ENCODE data around the gene DYNLRB1. TPM values are rescaled to one million over a fixed set of nuclear protein-coding genes. Genes with fewer than 3 reads are reported as not detected.

DYNLRB1 gene
- total and polyA plus RNA-seq, 2 of the 13 experiments (the other 11 are each of a cell fraction or from before 2014, with no cell fraction given) = 140 to 244 TPM

DNA sequence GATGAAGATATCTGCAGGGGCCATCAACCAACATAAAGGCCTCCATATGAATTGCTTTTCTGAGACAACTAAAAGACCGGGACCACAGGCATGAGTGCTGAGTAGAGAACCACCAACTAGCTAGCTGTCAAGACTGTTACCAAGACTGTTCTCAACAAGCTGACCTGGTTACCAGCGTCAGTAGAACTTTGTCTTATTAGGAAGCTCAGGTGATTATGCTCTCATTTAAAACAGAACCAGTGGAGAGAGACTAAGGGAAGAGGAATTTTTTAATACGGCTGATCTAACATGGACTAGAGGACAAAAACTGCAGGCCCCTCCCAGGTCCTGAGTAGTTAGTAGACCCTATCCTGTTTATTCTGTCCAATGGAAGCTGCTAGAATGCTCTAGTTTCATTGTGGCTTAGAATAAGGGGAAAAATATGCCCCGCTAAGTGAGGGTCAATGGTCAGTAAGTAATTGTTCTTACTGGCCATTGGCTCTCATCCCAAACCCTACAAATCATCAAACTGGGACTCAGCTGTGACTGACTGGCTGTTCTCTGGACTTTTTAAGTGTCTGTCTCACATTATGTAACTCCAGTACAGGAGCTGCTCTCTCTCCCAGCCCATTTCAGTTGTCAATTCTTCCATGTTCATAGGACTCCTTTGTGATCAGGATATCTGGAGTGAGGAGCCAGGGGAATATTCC lies 3.8 kb upstream of the DYNLRB1 start (continued):
- no peak for TF ChIP-seq SMARCC2 (IDR thresholded peaks at IDR 0.05)
- no peak for TF ChIP-seq MTA3 (CRISPR knock-in tag; IDR thresholded peaks at IDR 0.05)
- peak; percentile 33; the same call in 1 of the 2 replicates for TF ChIP-seq SPEN (CRISPR knock-in tag; IDR thresholded peaks at IDR 0.05; ENCODE audit: low read depth)
- TF ChIP-seq CENPX (CRISPR knock-in tag; IDR thresholded peaks at IDR 0.05) = no peak
- TF ChIP-seq SMC3 (IDR thresholded peaks at IDR 0.05; ENCODE audit: low read length) = no peak
- TF ChIP-seq KLF11 (CRISPR knock-in tag; IDR thresholded peaks at IDR 0.05) = no peak
- no peak for TF ChIP-seq ZEB1 (IDR thresholded peaks at IDR 0.05; ENCODE audit: insufficient replicate concordance, low read depth)
- TF ChIP-seq, protein P1, sequence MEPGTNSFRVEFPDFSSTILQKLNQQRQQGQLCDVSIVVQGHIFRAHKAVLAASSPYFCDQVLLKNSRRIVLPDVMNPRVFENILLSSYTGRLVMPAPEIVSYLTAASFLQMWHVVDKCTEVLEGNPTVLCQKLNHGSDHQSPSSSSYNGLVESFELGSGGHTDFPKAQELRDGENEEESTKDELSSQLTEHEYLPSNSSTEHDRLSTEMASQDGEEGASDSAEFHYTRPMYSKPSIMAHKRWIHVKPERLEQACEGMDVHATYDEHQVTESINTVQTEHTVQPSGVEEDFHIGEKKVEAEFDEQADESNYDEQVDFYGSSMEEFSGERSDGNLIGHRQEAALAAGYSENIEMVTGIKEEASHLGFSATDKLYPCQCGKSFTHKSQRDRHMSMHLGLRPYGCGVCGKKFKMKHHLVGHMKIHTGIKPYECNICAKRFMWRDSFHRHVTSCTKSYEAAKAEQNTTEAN (CRISPR knock-in tag; conservative IDR thresholded peaks at IDR 0.05) = no peak
- TF ChIP-seq, protein P2, sequence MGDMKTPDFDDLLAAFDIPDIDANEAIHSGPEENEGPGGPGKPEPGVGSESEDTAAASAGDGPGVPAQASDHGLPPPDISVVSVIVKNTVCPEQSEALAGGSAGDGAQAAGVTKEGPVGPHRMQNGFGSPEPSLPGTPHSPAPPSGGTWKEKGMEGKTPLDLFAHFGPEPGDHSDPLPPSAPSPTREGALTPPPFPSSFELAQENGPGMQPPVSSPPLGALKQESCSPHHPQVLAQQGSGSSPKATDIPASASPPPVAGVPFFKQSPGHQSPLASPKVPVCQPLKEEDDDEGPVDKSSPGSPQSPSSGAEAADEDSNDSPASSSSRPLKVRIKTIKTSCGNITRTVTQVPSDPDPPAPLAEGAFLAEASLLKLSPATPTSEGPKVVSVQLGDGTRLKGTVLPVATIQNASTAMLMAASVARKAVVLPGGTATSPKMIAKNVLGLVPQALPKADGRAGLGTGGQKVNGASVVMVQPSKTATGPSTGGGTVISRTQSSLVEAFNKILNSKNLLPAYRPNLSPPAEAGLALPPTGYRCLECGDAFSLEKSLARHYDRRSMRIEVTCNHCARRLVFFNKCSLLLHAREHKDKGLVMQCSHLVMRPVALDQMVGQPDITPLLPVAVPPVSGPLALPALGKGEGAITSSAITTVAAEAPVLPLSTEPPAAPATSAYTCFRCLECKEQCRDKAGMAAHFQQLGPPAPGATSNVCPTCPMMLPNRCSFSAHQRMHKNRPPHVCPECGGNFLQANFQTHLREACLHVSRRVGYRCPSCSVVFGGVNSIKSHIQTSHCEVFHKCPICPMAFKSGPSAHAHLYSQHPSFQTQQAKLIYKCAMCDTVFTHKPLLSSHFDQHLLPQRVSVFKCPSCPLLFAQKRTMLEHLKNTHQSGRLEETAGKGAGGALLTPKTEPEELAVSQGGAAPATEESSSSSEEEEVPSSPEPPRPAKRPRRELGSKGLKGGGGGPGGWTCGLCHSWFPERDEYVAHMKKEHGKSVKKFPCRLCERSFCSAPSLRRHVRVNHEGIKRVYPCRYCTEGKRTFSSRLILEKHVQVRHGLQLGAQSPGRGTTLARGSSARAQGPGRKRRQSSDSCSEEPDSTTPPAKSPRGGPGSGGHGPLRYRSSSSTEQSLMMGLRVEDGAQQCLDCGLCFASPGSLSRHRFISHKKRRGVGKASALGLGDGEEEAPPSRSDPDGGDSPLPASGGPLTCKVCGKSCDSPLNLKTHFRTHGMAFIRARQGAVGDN (CRISPR knock-in tag; IDR thresholded peaks at IDR 0.05) = no peak
- TF ChIP-seq SUZ12 (IDR thresholded peaks at IDR 0.05; ENCODE audit: low read depth, low read length) = no peak
- TF ChIP-seq ZNF616 (CRISPR knock-in tag; IDR thresholded peaks at IDR 0.05; ENCODE audit: low read depth) = 0 out of 2 replicates have a peak, but pooled peaks have one; percentile 16
- TF ChIP-seq FOXP1 (IDR thresholded peaks at IDR 0.05) = no peak
- no peak; the same call in 1 of the 2 replicates for TF ChIP-seq FOXP1 (CRISPR knock-in tag; IDR thresholded peaks at IDR 0.05)
- TF ChIP-seq, protein P3, sequence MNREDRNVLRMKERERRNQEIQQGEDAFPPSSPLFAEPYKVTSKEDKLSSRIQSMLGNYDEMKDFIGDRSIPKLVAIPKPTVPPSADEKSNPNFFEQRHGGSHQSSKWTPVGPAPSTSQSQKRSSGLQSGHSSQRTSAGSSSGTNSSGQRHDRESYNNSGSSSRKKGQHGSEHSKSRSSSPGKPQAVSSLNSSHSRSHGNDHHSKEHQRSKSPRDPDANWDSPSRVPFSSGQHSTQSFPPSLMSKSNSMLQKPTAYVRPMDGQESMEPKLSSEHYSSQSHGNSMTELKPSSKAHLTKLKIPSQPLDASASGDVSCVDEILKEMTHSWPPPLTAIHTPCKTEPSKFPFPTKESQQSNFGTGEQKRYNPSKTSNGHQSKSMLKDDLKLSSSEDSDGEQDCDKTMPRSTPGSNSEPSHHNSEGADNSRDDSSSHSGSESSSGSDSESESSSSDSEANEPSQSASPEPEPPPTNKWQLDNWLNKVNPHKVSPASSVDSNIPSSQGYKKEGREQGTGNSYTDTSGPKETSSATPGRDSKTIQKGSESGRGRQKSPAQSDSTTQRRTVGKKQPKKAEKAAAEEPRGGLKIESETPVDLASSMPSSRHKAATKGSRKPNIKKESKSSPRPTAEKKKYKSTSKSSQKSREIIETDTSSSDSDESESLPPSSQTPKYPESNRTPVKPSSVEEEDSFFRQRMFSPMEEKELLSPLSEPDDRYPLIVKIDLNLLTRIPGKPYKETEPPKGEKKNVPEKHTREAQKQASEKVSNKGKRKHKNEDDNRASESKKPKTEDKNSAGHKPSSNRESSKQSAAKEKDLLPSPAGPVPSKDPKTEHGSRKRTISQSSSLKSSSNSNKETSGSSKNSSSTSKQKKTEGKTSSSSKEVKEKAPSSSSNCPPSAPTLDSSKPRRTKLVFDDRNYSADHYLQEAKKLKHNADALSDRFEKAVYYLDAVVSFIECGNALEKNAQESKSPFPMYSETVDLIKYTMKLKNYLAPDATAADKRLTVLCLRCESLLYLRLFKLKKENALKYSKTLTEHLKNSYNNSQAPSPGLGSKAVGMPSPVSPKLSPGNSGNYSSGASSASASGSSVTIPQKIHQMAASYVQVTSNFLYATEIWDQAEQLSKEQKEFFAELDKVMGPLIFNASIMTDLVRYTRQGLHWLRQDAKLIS (CRISPR knock-in tag; IDR thresholded peaks at IDR 0.05) = no peak
- TF ChIP-seq KDM2A (CRISPR knock-in tag; IDR thresholded peaks at IDR 0.05; ENCODE audit: borderline replicate concordance, low read depth) = 0 out of 2 replicates have a peak, but pooled peaks have one; percentile 13
- TF ChIP-seq ZSCAN31 (CRISPR knock-in tag; IDR thresholded peaks at IDR 0.05; ENCODE audit: low read depth) = peak; percentile 58; the same call in 1 of the 2 replicates
- TF ChIP-seq, protein P4, sequence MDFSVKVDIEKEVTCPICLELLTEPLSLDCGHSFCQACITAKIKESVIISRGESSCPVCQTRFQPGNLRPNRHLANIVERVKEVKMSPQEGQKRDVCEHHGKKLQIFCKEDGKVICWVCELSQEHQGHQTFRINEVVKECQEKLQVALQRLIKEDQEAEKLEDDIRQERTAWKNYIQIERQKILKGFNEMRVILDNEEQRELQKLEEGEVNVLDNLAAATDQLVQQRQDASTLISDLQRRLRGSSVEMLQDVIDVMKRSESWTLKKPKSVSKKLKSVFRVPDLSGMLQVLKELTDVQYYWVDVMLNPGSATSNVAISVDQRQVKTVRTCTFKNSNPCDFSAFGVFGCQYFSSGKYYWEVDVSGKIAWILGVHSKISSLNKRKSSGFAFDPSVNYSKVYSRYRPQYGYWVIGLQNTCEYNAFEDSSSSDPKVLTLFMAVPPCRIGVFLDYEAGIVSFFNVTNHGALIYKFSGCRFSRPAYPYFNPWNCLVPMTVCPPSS (IDR thresholded peaks at IDR 0.05) = no peak
- TF ChIP-seq SRSF9 (IDR thresholded peaks at IDR 0.05; ENCODE audit: borderline replicate concordance, insufficient read depth, low read depth, low read length, poor library complexity, severe bottlenecking) = no peak
- peak; percentile 33; the same call in 1 of the 2 replicates for TF ChIP-seq ZNF232 (CRISPR knock-in tag; IDR thresholded peaks at IDR 0.05; ENCODE audit: borderline replicate concordance)

Data from HepG2 (cell line).